SK-N-SH (cell line): Measurements from ENCODE around the gene LYSMD4. TPM values are rescaled to one million over a fixed set of nuclear protein-coding genes. Genes with fewer than 3 reads are reported as not detected.

Experiments
- CTCF ChIA-PET: fragments of 300-600, 350-600 bp; formaldehyde crosslinking; extraction: SDS; loops from one replicate; lab custom pipeline; 2021; lab: Yijun Ruan, JAX
- POLR2A ChIA-PET: fragments of 350-600 bp; sonication (Branson Sonifier 250); formaldehyde crosslinking; extraction: SDS; loops from one replicate; lab custom pipeline; 2020; ENCODE audit warnings: antibody characterized with exemption, inconsistent platforms; lab: Yijun Ruan, JAX
- DNase-seq: peaks from one replicate; pipeline ENCODE4 v3.0.0; 2012
- H2AFZ ChIP-seq: fragments of 200-600 bp; sonication (generic); 2 replicates; pipeline ENCODE4 v1.8.1; 2016; ENCODE audit warnings: antibody characterized with exemption, mild to moderate bottlenecking, low read depth
- H3F3A ChIP-seq: fragments of 200-600 bp; sonication (generic); replicated peaks from 2 replicates; pipeline ENCODE3; 2016; ENCODE audit warnings: antibody characterized with exemption, mild to moderate bottlenecking; ENCODE audit not compliant: insufficient read depth
- H3K27ac ChIP-seq, 2 experiments: fragments of 200-500 bp in 1 of 2; fragments of 200-600 bp in 1 of 2; sonication (Bioruptor generic) in 1 of 2; sonication (generic), shearing (Covaris generic) in 1 of 2; 2 replicates each; pipeline versions ENCODE4 v1.5.1 to v1.6.1; 2014 to 2016; ENCODE audit warnings: low read depth in 2 of 2, inconsistent platforms in 1 of 2, low read length in 1 of 2, mild to moderate bottlenecking in 1 of 2, mixed read lengths in 1 of 2
- H3K27me3 ChIP-seq: fragments of 200-600 bp; sonication (generic), shearing (Covaris generic); 2 replicates; pipeline ENCODE4 v1.6.1; 2016; ENCODE audit warnings: mixed run types; ENCODE audit not compliant: insufficient read depth
- H3K36me3 ChIP-seq, 2 experiments: fragments of 200-500 bp in 1 of 2; fragments of 200-600 bp in 1 of 2; sonication (Bioruptor generic) in 1 of 2; sonication (generic) in 1 of 2; replicated peaks in 1 of 2; 2 replicates each; pipeline versions ENCODE3 to v1.5.1; 2014 to 2016; ENCODE audit warnings: low read length in 1 of 2, mild to moderate bottlenecking in 1 of 2; ENCODE audit not compliant: insufficient read depth in 2 of 2, control insufficient read depth in 1 of 2
- H3K4me1 ChIP-seq, 2 experiments: fragments of 200-500 bp in 1 of 2; fragments of 200-600 bp in 1 of 2; sonication (Bioruptor generic) in 1 of 2; sonication (generic), shearing (Covaris generic) in 1 of 2; 2 replicates each; pipeline versions ENCODE4 v1.5.1 to v1.6.1; 2014 to 2016; ENCODE audit warnings: low read depth in 1 of 2, low read length in 1 of 2, mixed run types in 1 of 2; ENCODE audit not compliant: insufficient read depth in 2 of 2, control insufficient read depth in 1 of 2
- H3K4me2 ChIP-seq: fragments of 200-600 bp; sonication (generic), shearing (Covaris generic); 2 replicates; pipeline ENCODE4 v1.6.1; 2017; ENCODE audit warnings: mixed run types
- H3K4me3 ChIP-seq, 2 experiments: fragments of 200-500 bp in 1 of 2; fragments of 200-600 bp in 1 of 2; sonication (Bioruptor generic) in 1 of 2; sonication (generic), shearing (Covaris generic) in 1 of 2; 2 replicates each; pipeline versions ENCODE4 v1.5.1 to v1.8.1; 2014 to 2016; ENCODE audit warnings: low read depth in 2 of 2, inconsistent platforms in 1 of 2, low read length in 1 of 2, mild to moderate bottlenecking in 1 of 2, mixed read lengths in 1 of 2, moderate library complexity in 1 of 2
- H3K79me2 ChIP-seq: fragments of 200-600 bp; sonication (generic); 2 replicates; pipeline ENCODE4 v1.8.1; 2017; ENCODE audit warnings: mild to moderate bottlenecking; ENCODE audit not compliant: insufficient read depth
- H3K9ac ChIP-seq: fragments of 200-600 bp; sonication (generic); 2 replicates; pipeline ENCODE4 v1.6.1; 2017; ENCODE audit warnings: mixed run types
- H3K9me2 ChIP-seq: fragments of 200-600 bp; sonication (generic); 2 replicates; pipeline ENCODE4 v1.6.1; 2017; ENCODE audit warnings: mixed run types
- H3K9me3 ChIP-seq: fragments of 200-600 bp; sonication (generic); 2 replicates; pipeline ENCODE4 v1.6.1; 2017; ENCODE audit warnings: mixed run types, mild to moderate bottlenecking, moderate library complexity
- H4K20me1 ChIP-seq: fragments of 200-600 bp; sonication (generic); 2 replicates; pipeline ENCODE4 v1.6.1; 2017; ENCODE audit warnings: mild to moderate bottlenecking, mixed run types; ENCODE audit not compliant: insufficient read depth
- EP300 ChIP-seq, 2 experiments: IDR thresholded peaks; 2 replicates each; pipeline versions ENCODE4 v1.4.0 to v1.6.1; 2012; ENCODE audit warnings: borderline replicate concordance in 1 of 2, low read depth in 1 of 2, low read length in 1 of 2
- GABPA ChIP-seq: IDR thresholded peaks from 2 replicates; pipeline ENCODE4 v1.4.0; 2012; ENCODE audit warnings: low read depth, mild to moderate bottlenecking
- JUND ChIP-seq: IDR thresholded peaks from 2 replicates; pipeline ENCODE4 v1.4.0; 2012
- NFIC ChIP-seq: IDR thresholded peaks from 2 replicates; pipeline ENCODE4 v1.4.0; 2012; ENCODE audit warnings: borderline replicate concordance
- PBX3 ChIP-seq: IDR thresholded peaks from 2 replicates; pipeline ENCODE4; 2012
- RCOR1 ChIP-seq: fragments of 150-350 bp; IDR thresholded peaks from 2 replicates; pipeline ENCODE4 v1.6.1; 2017; ENCODE audit warnings: antibody characterized with exemption, low read length
- REST ChIP-seq: IDR thresholded peaks from 2 replicates; pipeline ENCODE4 v1.6.1; 2012; ENCODE audit warnings: mild to moderate bottlenecking, low read depth, low read length, moderate library complexity
- RXRA ChIP-seq: IDR thresholded peaks from 2 replicates; pipeline ENCODE4 v1.4.0; 2012; ENCODE audit warnings: low read depth, mild to moderate bottlenecking, borderline replicate concordance
- ZBTB33 ChIP-seq: IDR thresholded peaks from 2 replicates; pipeline ENCODE4 v1.4.0; 2012; ENCODE audit warnings: low read depth, borderline replicate concordance
- WGBS: methylation state at CpG from one replicate; pipeline ENCODE4 v1.1.6; 2017; ENCODE audit warnings: low lambda C conversion rate; 5-methylcytosine and 5-hydroxymethylcytosine counted together
- polyA plus RNA-seq, 3 experiments: library from polyadenylated mRNA; depleted of rRNA; stranded (reverse); fragments of >200 nt; gene quantifications; 2 replicates each; pipeline ENCODE4 v1.2.3, GENCODE V29; 2012

The LYSMD4 gene
- polyA plus RNA-seq, 1 of the 3 experiments (the other 2 are of a cell fraction) = 6.1 TPM

- peaks cover 15 to 58% of the 10 kb centered on the region in 2 experiments for H3K36me3 ChIP-seq
- H3K9me3 ChIP-seq = peaks cover 5% of the 10 kb centered on the region; the same call in 1 of the 2 replicates
- no peak for DNase-seq
- no peak overlapping the region for H3K4me2 ChIP-seq
- peaks cover 26% of the 10 kb centered on the region for H3K79me2 ChIP-seq
- no peak for TF ChIP-seq NFIC
- TF ChIP-seq ZBTB33 = no peak
- no peak for TF ChIP-seq REST
- TF ChIP-seq PBX3 = no peak
- TF ChIP-seq RXRA = no peak
- no peak for TF ChIP-seq GABPA
- TF ChIP-seq EP300 (IDR thresholded peaks at IDR 0.05; ENCODE audit: borderline replicate concordance in 1 of 2, low read depth in 1 of 2, low read length in 1 of 2) = no peak
- H3K9me2 ChIP-seq = no peaks in the 10 kb centered on the region
- peaks cover 26% of the 10 kb centered on the region for H3F3A ChIP-seq
- CTCF ChIA-PET = interaction anchor here (1.6 kb wide), 1 partner anchor 11 kb away, joined by 6 read pairs; no protein-coding TSS in a partner anchor
- 87% methylated on average over 9 of the region's 9 CpGs for WGBS
- POLR2A ChIA-PET = no interaction called here
- peaks cover 0 to 10% of the 10 kb centered on the region in 2 experiments; a peak in 3 of 4 replicates for H3K4me1 ChIP-seq
- H3K27me3 ChIP-seq = no peaks in the 10 kb centered on the region
- no peak overlapping the region for H2AFZ ChIP-seq
- H3K4me3 ChIP-seq = no peak overlapping the region
- H3K27ac ChIP-seq = peak overlapping the region; percentile 6 to 39; a peak in 2 of 4 replicates
- H3K9ac ChIP-seq = no peak overlapping the region
- H4K20me1 ChIP-seq = no peaks in the 10 kb centered on the region
Measured at GRCh38 chr15:99683000-99683670, 50.1 kb downstream of the LYSMD4 start.

- Histone ChIP-seq H3K9me3 (peaks cover 5% of the 10 kb centered on the region; the same call in 1 of the 2 replicates), H3K4me3 (no peak overlapping the region), H3K4me1 (peaks cover 0 to 10% of the 10 kb centered on the region in 2 experiments; a peak in 3 of 4 replicates), H3K4me2 (0 out of 2 replicates have a peak overlapping the region, but pooled peaks have one; percentile 3), H3K79me2 (peaks cover 26% of the 10 kb centered on the region), H3K9ac (no peak overlapping the region), H3K27ac (peak overlapping the region; percentile 28 to 39; a peak in 3 of 4 replicates), H3K9me2 (no peaks in the 10 kb centered on the region), H2AFZ (no peak overlapping the region)
- CTCF ChIA-PET = interaction anchor here (1.6 kb wide), 1 partner anchor 11 kb away, joined by 6 read pairs; no protein-coding TSS in a partner anchor
- 56% methylated on average over 1 of the region's 1 CpG for whole genome bisulfite sequencing
- 0 out of 2 replicates have a peak, but pooled peaks have one; percentile 9 for TF ChIP-seq JUND
- TF ChIP-seq NFIC = peak; percentile 34; the same call in 1 of the 2 replicates
- TF ChIP-seq RCOR1 = no peak
- TF ChIP-seq, all 33 proteins: peak for 2
- H3K36me3 ChIP-seq = peaks cover 19 to 56% of the 10 kb centered on the region in 2 experiments
- H3F3A ChIP-seq = peaks cover 33% of the 10 kb centered on the region
- POLR2A ChIA-PET = no interaction called here
- no peaks in the 10 kb centered on the region for H4K20me1 ChIP-seq
- H3K27me3 ChIP-seq = no peaks in the 10 kb centered on the region
- no peak for DNase-seq
Measured at GRCh38 chr15:99682455-99682854, 50.8 kb downstream of the LYSMD4 start.
